ENCODE results near the gene TSPOAP1. TPM values are rescaled to one million over a fixed set of nuclear protein-coding genes. Genes with fewer than 3 reads are reported as not detected.
A peak's percentile ranks its signal among the peaks of the same experiment; 100 is the strongest.

The TSPOAP1 gene
- total RNA-seq, 1 experiment from 2014 or later, result 10.9 TPM

GRCh38 chr17:58375811-58376210, 47.2 kb upstream of the TSPOAP1 start:
- ChIA-PET CTCF (no interaction called here), POLR2A (no interaction called here)
- Mint-ChIP-seq H3K27me3 (ENCODE audit: low read depth) (no peaks in the 10 kb centered on the region), H3K4me3 (peak overlapping the region; percentile 7; the same call in 1 of the 2 replicates), H3K27ac (peak overlapping the region; percentile 69), H3K4me1 (peaks cover 40% of the 10 kb centered on the region), H3K36me3 (no peaks in the 10 kb centered on the region), H3K9me3 (no peaks in the 10 kb centered on the region)
- TF ChIP-seq ZNF232 (CRISPR knock-in tag; IDR thresholded peaks at IDR 0.05) (no peak), SMAD3 (CRISPR knock-in tag; IDR thresholded peaks at IDR 0.05; ENCODE audit: borderline replicate concordance) (no peak), ZNF512 (CRISPR knock-in tag; IDR thresholded peaks at IDR 0.05; ENCODE audit: borderline replicate concordance) (no peak), AFF4 (CRISPR knock-in tag; IDR thresholded peaks at IDR 0.05; ENCODE audit: borderline replicate concordance) (no peak), ZBTB21 (CRISPR knock-in tag; IDR thresholded peaks at IDR 0.05; ENCODE audit: borderline replicate concordance) (no peak), NR2C2 (CRISPR knock-in tag; IDR thresholded peaks at IDR 0.05) (no peak), ZNF532 (CRISPR knock-in tag; IDR thresholded peaks at IDR 0.05; ENCODE audit: borderline replicate concordance) (no peak), TEAD1 (CRISPR knock-in tag; IDR thresholded peaks at IDR 0.05) (no peak)
- no peak for DNase-seq (ENCODE audit: low spot score)
- peak; percentile 71 for ATAC-seq

- POLR2A ChIA-PET, result no interaction called here
- TF ChIP-seq NFATC4 (CRISPR knock-in tag; IDR thresholded peaks at IDR 0.05), result no peak
- TF ChIP-seq FOXK1 (CRISPR knock-in tag; IDR thresholded peaks at IDR 0.05), result no peak
- no peak for TF ChIP-seq ZNF423 (CRISPR knock-in tag; IDR thresholded peaks at IDR 0.05)
- no peak for TF ChIP-seq NR1H2 (CRISPR knock-in tag; IDR thresholded peaks at IDR 0.05)
- no peak for TF ChIP-seq SOX15 (CRISPR knock-in tag; IDR thresholded peaks at IDR 0.05)
- TF ChIP-seq OVOL2 (CRISPR knock-in tag; IDR thresholded peaks at IDR 0.05; ENCODE audit: borderline replicate concordance), result no peak
- no peak for TF ChIP-seq TCF7 (CRISPR knock-in tag; IDR thresholded peaks at IDR 0.05; ENCODE audit: low read depth)
- no peak for TF ChIP-seq SMAD3 (CRISPR knock-in tag; IDR thresholded peaks at IDR 0.05; ENCODE audit: borderline replicate concordance)
- no peak for TF ChIP-seq ERG (CRISPR knock-in tag; IDR thresholded peaks at IDR 0.05)
- TF ChIP-seq ZNF425 (CRISPR knock-in tag; conservative IDR thresholded peaks at IDR 0.05), result no peak
- no peak for TF ChIP-seq ZMAT4 (CRISPR knock-in tag; IDR thresholded peaks at IDR 0.05)
- TF ChIP-seq PREB (CRISPR knock-in tag; IDR thresholded peaks at IDR 0.05; ENCODE audit: borderline replicate concordance), result no peak
- no peak for TF ChIP-seq SP1 (CRISPR knock-in tag; conservative IDR thresholded peaks at IDR 0.05)
- no peak for TF ChIP-seq FOXJ3 (CRISPR knock-in tag; IDR thresholded peaks at IDR 0.05; ENCODE audit: borderline replicate concordance)
These were observed 46.7 kb upstream of the TSPOAP1 start for GRCh38 chr17:58375256-58375655.

More at GRCh38 chr17:58375256-58375655, 46.7 kb upstream of the TSPOAP1 start:
- H3K27me3 Mint-ChIP-seq (ENCODE audit: low read depth), result no peaks in the 10 kb centered on the region
- ATAC-seq (no peak), DNase-seq (ENCODE audit: low spot score) (no peak)
- peaks cover 39% of the 10 kb centered on the region for H3K4me1 Mint-ChIP-seq
- H3K9me3 Mint-ChIP-seq, result no peaks in the 10 kb centered on the region
- H3K36me3 Mint-ChIP-seq, result no peaks in the 10 kb centered on the region
- 0 out of 2 replicates have a peak overlapping the region, but pooled peaks have one; percentile 7 for H3K27ac Mint-ChIP-seq
- H3K4me3 Mint-ChIP-seq, result no peak overlapping the region
- CTCF ChIA-PET, result no interaction called here

All from WTC11 (cell line).